Osteocyte (in vitro differentiated cells): ENCODE data around the gene UNC13D. TPM values are rescaled to one million over a fixed set of nuclear protein-coding genes. Genes with fewer than 3 reads are reported as not detected.
"Not testable (repeated sequence)": the region's sequence is repeated elsewhere in the genome, so short reads cannot be mapped to it uniquely, and the experiment has no call there.

Experiments
- DNase-seq: peaks from one replicate; pipeline ENCODE4 v3.0.0; 2021; ENCODE audit warnings: mixed read lengths; ENCODE audit not compliant: unreplicated experiment; ENCODE audit errors: extremely low spot score
- H3K27ac Mint-ChIP-seq: one replicate; pipeline ENCODE4 v1.8.0; 2021; ENCODE audit warnings: mild to moderate bottlenecking, mixed read lengths; ENCODE audit not compliant: unreplicated experiment
- H3K27me3 Mint-ChIP-seq: one replicate; pipeline ENCODE4 v1.8.0; 2021; ENCODE audit warnings: mixed read lengths; ENCODE audit not compliant: unreplicated experiment
- H3K36me3 Mint-ChIP-seq: one replicate; pipeline ENCODE4 v1.8.0; 2021; ENCODE audit warnings: mixed read lengths; ENCODE audit not compliant: unreplicated experiment
- H3K4me1 Mint-ChIP-seq: one replicate; pipeline ENCODE4 v1.8.0; 2021; ENCODE audit warnings: mixed read lengths; ENCODE audit not compliant: unreplicated experiment
- H3K4me3 Mint-ChIP-seq: one replicate; pipeline ENCODE4 v1.8.0; 2021; ENCODE audit warnings: mild to moderate bottlenecking, moderate library complexity, mixed read lengths; ENCODE audit not compliant: unreplicated experiment
- H3K9me3 Mint-ChIP-seq: one replicate; pipeline ENCODE4 v1.8.0; 2021; ENCODE audit warnings: mixed read lengths; ENCODE audit not compliant: unreplicated experiment
- CTCF ChIP-seq: fragments of 200-600 bp; sonication (generic); IDR thresholded peaks from 2 replicates; pipeline ENCODE4 v1.5.0; 2021; ENCODE audit warnings: antibody characterized with exemption, mild to moderate bottlenecking, moderate library complexity
- total RNA-seq: library from RNA; stranded (reverse); gene quantifications from 2 replicates; pipeline ENCODE4 v1.2.1, GENCODE V29; 2021

The UNC13D gene
- total RNA-seq, 1 donor from 2014 or later = 3.6 TPM

GRCh38 chr17:75856062-75856756 lies 12.0 kb upstream of the UNC13D start:
- Mint-ChIP-seq H3K4me3 (no peak overlapping the region), H3K27me3 (no peaks in the 10 kb centered on the region), H3K4me1 (peaks cover 24% of the 10 kb centered on the region), H3K36me3 (peaks cover 9% of the 10 kb centered on the region), H3K9me3 (no peaks in the 10 kb centered on the region), H3K27ac (peak overlapping the region; percentile 86)
- DNase-seq = no peak
- no peak for TF ChIP-seq CTCF

DNA sequence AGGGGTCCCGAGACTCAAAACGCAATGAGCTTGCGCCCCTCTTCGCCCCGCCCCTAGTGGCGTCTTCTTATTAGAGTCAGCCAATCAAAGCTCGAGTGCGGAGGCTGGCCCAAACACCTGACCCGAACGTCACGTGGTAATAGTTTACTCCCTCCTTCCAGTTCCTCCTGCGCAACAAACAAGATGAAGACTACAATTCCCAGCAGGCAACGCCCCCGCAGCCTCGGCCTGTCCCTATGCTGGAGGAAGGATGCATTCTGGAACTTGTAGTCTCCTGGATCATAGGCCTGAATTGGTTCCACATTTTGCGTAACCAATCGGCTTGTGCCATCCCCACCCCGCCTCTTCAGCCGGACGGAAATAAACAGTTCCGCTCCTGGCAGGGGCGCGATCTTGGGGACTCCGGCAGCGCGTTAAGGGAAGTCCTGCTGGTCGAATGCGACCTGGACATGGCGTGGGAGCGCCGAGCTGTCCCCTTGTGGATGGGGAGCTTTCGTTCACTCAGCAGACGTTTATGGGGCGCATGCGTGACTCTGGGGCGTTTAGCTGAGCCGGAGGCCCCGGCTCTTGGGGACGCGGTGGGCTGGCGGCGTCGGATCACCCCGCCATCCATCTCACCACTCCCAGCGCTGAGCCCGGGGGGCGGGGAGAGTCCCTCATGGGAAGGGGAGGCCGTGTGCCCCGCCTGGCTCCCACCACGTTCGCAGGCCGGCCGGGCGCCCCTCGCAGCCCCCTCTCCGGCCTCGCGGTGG lies 11.3 kb upstream of the UNC13D start, which contains the start of gene WBP2:
TSS of gene WBP2 (minus strand) at position 26 of the 752 bp plus-strand sequence. CDS start 38 bp downstream, outside the sequence.
- Mint-ChIP-seq H3K9me3 (no peaks in the 10 kb centered on the region), H3K4me3 (no peak within 1 kb of the TSS), H3K4me1 (peaks cover 24% of the 10 kb centered on the region), H3K36me3 (peaks cover 11% of the 10 kb centered on the region), H3K27ac (peak within 1 kb of the TSS; percentile 86), H3K27me3 (no peaks in the 10 kb centered on the region)
- DNase-seq = peak; percentile 99
- TF ChIP-seq CTCF = peak; percentile 66

DNA sequence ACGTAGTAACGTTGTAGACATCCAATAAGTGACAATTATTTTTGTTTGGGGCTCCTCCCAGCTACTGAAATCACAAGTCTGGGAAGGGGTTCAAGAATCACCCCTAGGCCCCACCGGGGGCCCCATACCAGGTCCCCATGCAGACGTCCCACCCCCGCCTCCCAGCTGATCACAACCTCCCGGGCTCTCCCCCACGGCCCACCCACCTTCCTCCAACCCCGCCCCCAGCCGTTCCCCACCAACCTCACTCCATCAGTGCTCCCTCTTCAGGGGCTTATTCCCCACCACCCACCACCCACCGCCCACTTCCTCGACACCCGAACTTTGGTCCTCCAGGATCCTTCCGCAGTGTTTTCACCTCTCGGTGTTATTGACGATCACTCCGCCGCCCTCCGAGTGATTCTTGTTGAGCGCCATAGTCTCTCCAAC lies 10.7 kb upstream of the UNC13D start:
- Mint-ChIP-seq H3K36me3 (peaks cover 13% of the 10 kb centered on the region), H3K9me3 (no peaks in the 10 kb centered on the region), H3K27me3 (no peaks in the 10 kb centered on the region), H3K4me3 (no peak overlapping the region), H3K4me1 (peaks cover 24% of the 10 kb centered on the region), H3K27ac (no peak overlapping the region)
- no peak for DNase-seq
- TF ChIP-seq CTCF = no peak

- Mint-ChIP-seq H3K36me3 (peaks cover 20% of the 10 kb centered on the region), H3K27ac (no peak overlapping the region), H3K27me3 (no peaks in the 10 kb centered on the region), H3K4me1 (peaks cover 24% of the 10 kb centered on the region), H3K9me3 (no peaks in the 10 kb centered on the region), H3K4me3 (no peak overlapping the region)
- no peak for TF ChIP-seq CTCF
- DNase-seq = no peak
Measured at GRCh38 chr17:75854101-75854748, 10.0 kb upstream of the UNC13D start.

- H3K27ac Mint-ChIP-seq = no peak overlapping the region
- H3K4me3 Mint-ChIP-seq = no peak overlapping the region
- no peaks in the 10 kb centered on the region for H3K9me3 Mint-ChIP-seq
- H3K4me1 Mint-ChIP-seq = peaks cover 24% of the 10 kb centered on the region
- H3K36me3 Mint-ChIP-seq = peaks cover 23% of the 10 kb centered on the region
- TF ChIP-seq CTCF = no peak
- DNase-seq = no peak
- no peaks in the 10 kb centered on the region for H3K27me3 Mint-ChIP-seq
Measured at GRCh38 chr17:75853433-75853832, 9.2 kb upstream of the UNC13D start.

DNA sequence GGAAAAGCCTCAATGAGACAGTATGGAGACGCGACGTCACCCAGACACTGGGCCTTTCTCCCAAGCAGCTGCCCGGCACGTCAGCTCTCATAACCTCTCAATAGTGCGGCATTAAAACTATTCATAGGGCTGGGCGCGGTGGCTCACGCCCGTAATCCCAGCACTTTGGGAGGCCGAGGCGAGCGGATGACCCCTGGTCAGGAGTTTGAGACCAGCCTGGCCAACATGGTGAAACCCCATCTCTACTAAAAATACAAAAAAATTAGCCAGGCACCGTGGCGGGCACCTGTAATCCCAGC lies 7.4 kb upstream of the UNC13D start:
- Mint-ChIP-seq H3K4me1 (peaks cover 26% of the 10 kb centered on the region), H3K36me3 (peaks cover 34% of the 10 kb centered on the region)
- H3K27ac Mint-ChIP-seq, H3K9me3 Mint-ChIP-seq, H3K27me3 Mint-ChIP-seq, DNase-seq, H3K4me3 Mint-ChIP-seq: not testable (repeated sequence)
